IPS-18c (cell line): Measurements from ENCODE around the gene RNF224.

Experiments used
- H3K4me3 ChIP-seq: 2 replicates; pipeline ENCODE4 v1.7.0; 2013; ENCODE audit warnings: low read depth, mild to moderate bottlenecking, low read length, moderate library complexity; ENCODE audit not compliant: insufficient read depth
- H3K9me3 ChIP-seq: one replicate; pipeline ENCODE4 v1.6.1; 2013; ENCODE audit warnings: mild to moderate bottlenecking, low read length, moderate library complexity; ENCODE audit not compliant: control insufficient read depth, insufficient read depth

The RNF224 gene

GRCh38 chr9:137205126-137206069, 21.9 kb upstream of the RNF224 start, which contains the start of the genes NDOR1 and TMEM203:
NDOR1 (plus strand) TSS chr9:137205700; CDS start chr9:137205778, 78 bp downstream.
TMEM203 (minus strand) TSS chr9:137205648; CDS start chr9:137205414, 234 bp downstream.
- Histone ChIP-seq H3K4me3 (peak within 1 kb of the TSS; percentile 68), H3K9me3 (no peaks in the 10 kb centered on the region)

DNA sequence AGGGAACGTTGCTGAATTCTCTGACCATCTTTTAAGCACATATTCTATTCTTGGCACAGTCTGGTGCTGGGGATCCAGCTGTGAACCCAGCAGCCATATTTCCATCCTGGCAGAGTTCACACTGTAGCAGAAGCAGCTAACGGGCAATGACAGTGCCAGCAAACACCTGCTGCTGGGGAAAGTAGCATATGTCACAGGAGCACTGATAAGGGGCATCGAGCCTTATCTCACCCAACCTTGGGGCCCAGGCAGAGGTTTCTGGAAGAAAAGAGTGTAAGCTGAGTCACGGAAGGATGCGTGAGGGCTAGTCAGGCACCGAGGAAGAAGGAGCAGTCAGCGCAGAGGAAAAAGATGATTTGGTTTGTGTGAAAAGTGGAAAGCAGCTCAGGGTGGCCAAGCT, 20.7 kb upstream of the RNF224 start:
- Histone ChIP-seq H3K4me3 (peak overlapping the region; percentile 68), H3K9me3 (no peaks in the 10 kb centered on the region)

- H3K9me3 ChIP-seq, result peaks cover 2% of the 10 kb centered on the region
- H3K4me3 ChIP-seq, result no peak overlapping the region
Observed at GRCh38 chr9:137211532-137211931, 15.8 kb upstream of the RNF224 start.

DNA sequence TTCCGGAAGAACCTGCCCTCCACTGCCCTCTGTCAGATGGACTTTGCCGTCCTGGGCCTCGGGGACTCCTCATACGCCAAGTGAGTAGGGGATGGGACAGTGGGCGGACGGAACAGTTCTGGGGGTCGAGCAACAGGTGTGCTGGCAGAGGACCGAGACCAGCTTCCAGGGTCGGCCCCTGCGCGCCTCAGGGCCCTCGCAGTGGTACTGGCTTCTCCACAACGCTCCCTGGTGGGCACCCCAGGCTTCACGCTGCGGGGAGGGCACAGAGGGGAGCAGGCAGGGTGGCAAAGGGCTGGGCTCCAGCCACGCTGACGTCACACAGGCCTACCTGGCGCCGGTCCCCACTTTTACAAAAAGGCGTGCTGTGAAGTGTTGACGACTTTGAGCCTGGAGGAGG, 14.8 kb upstream of the RNF224 start:
- peaks cover 2% of the 10 kb centered on the region for H3K9me3 ChIP-seq
- H3K4me3 ChIP-seq, result no peak overlapping the region

- Histone ChIP-seq H3K9me3 (peaks cover 2% of the 10 kb centered on the region), H3K4me3 (no peak overlapping the region; the same call in 1 of the 2 replicates)
Observed at GRCh38 chr9:137213160-137214060, 13.9 kb upstream of the RNF224 start.

DNA sequence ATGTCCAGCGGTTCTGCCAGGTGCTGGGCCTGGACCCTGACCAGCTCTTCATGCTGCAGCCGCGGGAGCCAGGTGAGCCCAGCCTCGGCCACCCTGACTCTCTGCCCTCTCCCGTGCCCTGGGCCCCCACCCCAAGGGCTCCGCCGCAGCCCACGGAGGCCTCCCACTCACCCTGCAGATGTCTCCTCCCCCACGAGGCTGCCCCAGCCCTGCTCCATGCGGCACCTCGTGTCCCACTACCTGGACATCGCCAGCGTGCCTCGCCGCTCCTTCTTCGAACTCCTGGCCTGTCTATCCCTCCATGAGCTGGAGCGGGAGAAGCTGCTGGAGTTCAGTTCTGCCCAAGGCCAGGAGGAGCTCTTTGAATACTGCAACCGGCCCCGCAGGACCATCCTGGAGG, 12.7 kb upstream of the RNF224 start:
- H3K9me3 ChIP-seq, result peaks cover 2% of the 10 kb centered on the region
- H3K4me3 ChIP-seq, result no peak overlapping the region

GRCh38 chr9:137215196-137215986, 11.9 kb upstream of the RNF224 start:
- H3K4me3 ChIP-seq, result no peak overlapping the region
- H3K9me3 ChIP-seq, result peaks cover 2% of the 10 kb centered on the region

- Histone ChIP-seq H3K4me3 (no peak overlapping the region; the same call in 1 of the 2 replicates), H3K9me3 (peaks cover 2% of the 10 kb centered on the region)
Observed at GRCh38 chr9:137216188-137216965, 10.9 kb upstream of the RNF224 start.

- no peak overlapping the region for H3K4me3 ChIP-seq
- H3K9me3 ChIP-seq, result peaks cover 4% of the 10 kb centered on the region
Observed at GRCh38 chr9:137217276-137218211, 9.8 kb upstream of the RNF224 start.

GRCh38 chr9:137218212-137218753, 9.0 kb upstream of the RNF224 start:
- Histone ChIP-seq H3K4me3 (no peak overlapping the region), H3K9me3 (peaks cover 4% of the 10 kb centered on the region)

DNA sequence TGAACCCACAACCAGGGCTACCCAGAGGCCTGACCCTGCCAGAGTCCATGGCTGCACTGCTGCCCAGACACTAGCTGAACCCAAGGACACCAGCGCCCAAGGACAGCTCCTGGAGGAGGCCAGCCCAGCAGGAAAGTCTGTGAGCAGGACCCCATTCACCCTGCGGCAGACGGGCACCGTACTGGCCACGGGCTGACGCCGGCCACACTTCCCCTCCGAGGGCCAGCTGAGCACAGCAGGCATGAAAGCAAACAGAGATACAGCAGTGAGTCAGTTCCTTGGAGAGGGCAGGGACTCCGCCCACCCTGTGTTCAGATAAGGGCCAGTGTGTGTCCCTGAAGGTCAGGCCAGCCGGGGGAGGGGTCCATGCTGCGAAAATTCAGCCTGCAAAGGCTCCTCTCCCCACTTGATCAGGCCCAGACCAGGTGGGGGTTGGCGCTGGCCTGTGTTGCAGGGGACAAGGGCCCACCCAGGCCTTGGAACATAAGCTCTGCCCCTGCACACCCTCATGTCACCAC, 8.5 kb upstream of the RNF224 start:
- peaks cover 4% of the 10 kb centered on the region for H3K9me3 ChIP-seq
- H3K4me3 ChIP-seq, result no peak overlapping the region; the same call in 1 of the 2 replicates

- H3K4me3 ChIP-seq, result no peak overlapping the region
- H3K9me3 ChIP-seq, result peaks cover 4% of the 10 kb centered on the region
Observed at GRCh38 chr9:137219757-137220316, 7.5 kb upstream of the RNF224 start.

DNA sequence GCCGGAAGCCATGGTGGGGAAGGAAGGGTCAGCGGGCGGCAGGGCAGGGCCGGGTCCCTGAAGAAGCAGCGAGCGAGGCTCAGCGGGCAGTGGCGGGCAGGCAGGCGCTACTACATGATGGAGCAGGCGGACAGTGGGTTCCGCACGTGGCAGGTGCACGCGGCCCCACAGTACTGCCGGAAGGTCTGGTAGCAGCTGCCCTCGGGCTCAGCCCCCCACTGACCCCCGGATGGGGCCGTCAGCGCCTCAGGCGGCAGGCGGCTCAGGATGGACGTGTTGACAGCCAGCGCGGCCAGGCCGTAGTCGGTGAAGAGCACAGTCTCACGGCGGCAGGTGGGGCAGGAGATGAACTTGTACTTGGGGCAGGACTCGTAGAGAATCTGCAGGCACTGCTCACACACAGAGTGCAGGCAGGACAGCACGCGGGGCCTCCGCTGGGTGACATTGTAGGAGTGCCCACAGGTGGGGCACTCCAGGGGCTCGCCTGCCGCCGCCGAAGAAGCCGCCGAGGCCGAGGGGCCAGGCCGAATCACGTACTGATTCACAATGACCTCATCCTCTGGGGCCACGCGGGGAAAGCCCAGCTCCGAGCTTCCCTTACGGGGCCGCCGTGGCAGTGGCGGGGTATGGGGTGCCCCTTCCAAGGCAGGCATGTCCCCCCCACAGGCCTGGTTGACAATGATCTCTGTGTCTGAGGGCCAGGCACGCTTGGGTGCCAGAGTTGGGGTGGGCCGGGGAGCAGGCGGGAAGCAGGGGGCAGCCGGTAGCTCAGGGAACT, 6.8 kb upstream of the RNF224 start:
- Histone ChIP-seq H3K4me3 (no peak overlapping the region), H3K9me3 (peaks cover 2% of the 10 kb centered on the region)

DNA sequence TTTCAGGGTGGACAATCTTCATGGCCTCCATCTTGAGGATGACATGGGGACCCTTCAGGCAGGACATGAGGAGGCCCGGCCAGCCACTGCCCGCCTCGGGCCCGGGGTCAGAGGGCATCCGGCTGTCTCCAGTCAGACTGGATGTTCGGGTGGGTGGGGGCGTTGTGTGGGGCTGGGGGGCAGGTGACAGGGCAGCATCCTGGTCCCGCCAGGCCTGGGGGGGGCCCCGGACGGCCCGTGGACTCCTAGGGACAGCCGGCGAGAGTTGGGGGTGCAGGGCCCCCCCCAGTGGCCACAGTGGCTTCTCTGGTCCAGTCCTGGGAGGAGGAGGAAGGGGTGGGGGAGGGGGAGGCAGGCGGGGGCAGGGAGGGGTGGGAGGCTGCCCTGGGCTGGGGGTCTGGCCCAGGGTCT, 6.2 kb upstream of the RNF224 start:
- Histone ChIP-seq H3K4me3 (0 out of 2 replicates have a peak overlapping the region, but pooled peaks have one; percentile 44), H3K9me3 (peaks cover 2% of the 10 kb centered on the region)
